Osteocyte (in vitro differentiated cells): ENCODE results near the gene EPHB1. TPM values are rescaled to one million over a fixed set of nuclear protein-coding genes. Genes with fewer than 3 reads are reported as not detected.

ENCODE experiments used
- DNase-seq: peaks from one replicate; pipeline ENCODE4 v3.0.0; 2021; ENCODE audit warnings: mixed read lengths; ENCODE audit not compliant: unreplicated experiment; ENCODE audit errors: extremely low spot score
- H3K27ac Mint-ChIP-seq: one replicate; pipeline ENCODE4 v1.8.0; 2021; ENCODE audit warnings: mild to moderate bottlenecking, mixed read lengths; ENCODE audit not compliant: unreplicated experiment
- H3K27me3 Mint-ChIP-seq: one replicate; pipeline ENCODE4 v1.8.0; 2021; ENCODE audit warnings: mixed read lengths; ENCODE audit not compliant: unreplicated experiment
- H3K36me3 Mint-ChIP-seq: one replicate; pipeline ENCODE4 v1.8.0; 2021; ENCODE audit warnings: mixed read lengths; ENCODE audit not compliant: unreplicated experiment
- H3K4me1 Mint-ChIP-seq: one replicate; pipeline ENCODE4 v1.8.0; 2021; ENCODE audit warnings: mixed read lengths; ENCODE audit not compliant: unreplicated experiment
- H3K4me3 Mint-ChIP-seq: one replicate; pipeline ENCODE4 v1.8.0; 2021; ENCODE audit warnings: mild to moderate bottlenecking, moderate library complexity, mixed read lengths; ENCODE audit not compliant: unreplicated experiment
- H3K9me3 Mint-ChIP-seq: one replicate; pipeline ENCODE4 v1.8.0; 2021; ENCODE audit warnings: mixed read lengths; ENCODE audit not compliant: unreplicated experiment
- CTCF ChIP-seq: fragments of 200-600 bp; sonication (generic); IDR thresholded peaks from 2 replicates; pipeline ENCODE4 v1.5.0; 2021; ENCODE audit warnings: antibody characterized with exemption, mild to moderate bottlenecking, moderate library complexity
- total RNA-seq: library from RNA; stranded (reverse); gene quantifications from 2 replicates; pipeline ENCODE4 v1.2.1, GENCODE V29; 2021

Gene EPHB1
- total RNA-seq, 1 donor from 2014 or later = 0.75 TPM

- H3K36me3 Mint-ChIP-seq = no peaks in the 10 kb centered on the region
- TF ChIP-seq CTCF = no peak
- DNase-seq = no peak
- no peaks in the 10 kb centered on the region for H3K27me3 Mint-ChIP-seq
- H3K9me3 Mint-ChIP-seq = no peaks in the 10 kb centered on the region
- no peak overlapping the region for H3K4me3 Mint-ChIP-seq
- H3K4me1 Mint-ChIP-seq = no peaks in the 10 kb centered on the region
- no peak overlapping the region for H3K27ac Mint-ChIP-seq
Observed at GRCh38 chr3:135138776-135139175, 343.7 kb downstream of the EPHB1 start.

- TF ChIP-seq CTCF = no peak
Observed at GRCh38 chr3:135140591-135140990, 345.5 kb downstream of the EPHB1 start.

GRCh38 chr3:135141160-135141559 is 346.1 kb downstream of the EPHB1 start:
- H3K4me1 Mint-ChIP-seq = no peaks in the 10 kb centered on the region
- DNase-seq = no peak
- no peak overlapping the region for H3K27ac Mint-ChIP-seq
- H3K4me3 Mint-ChIP-seq = no peak overlapping the region
- H3K27me3 Mint-ChIP-seq = no peaks in the 10 kb centered on the region
- no peak for TF ChIP-seq CTCF
- H3K36me3 Mint-ChIP-seq = no peaks in the 10 kb centered on the region
- no peaks in the 10 kb centered on the region for H3K9me3 Mint-ChIP-seq

More at GRCh38 chr3:135140591-135140990, 345.5 kb downstream of the EPHB1 start:
- Mint-ChIP-seq H3K27ac (no peak overlapping the region), H3K36me3 (no peaks in the 10 kb centered on the region), H3K27me3 (no peaks in the 10 kb centered on the region), H3K9me3 (no peaks in the 10 kb centered on the region), H3K4me1 (no peaks in the 10 kb centered on the region), H3K4me3 (no peak overlapping the region)
- no peak for DNase-seq

- Mint-ChIP-seq H3K4me3 (no peak overlapping the region), H3K36me3 (no peaks in the 10 kb centered on the region), H3K27me3 (no peaks in the 10 kb centered on the region), H3K27ac (no peak overlapping the region), H3K9me3 (no peaks in the 10 kb centered on the region), H3K4me1 (no peaks in the 10 kb centered on the region)
- TF ChIP-seq CTCF = no peak
- no peak for DNase-seq
Observed at GRCh38 chr3:135141672-135142071, 346.6 kb downstream of the EPHB1 start.

- DNase-seq = no peak
- Mint-ChIP-seq H3K27ac (no peak overlapping the region), H3K9me3 (no peaks in the 10 kb centered on the region), H3K4me1 (no peaks in the 10 kb centered on the region), H3K36me3 (no peaks in the 10 kb centered on the region), H3K4me3 (no peak overlapping the region), H3K27me3 (no peaks in the 10 kb centered on the region)
- no peak for TF ChIP-seq CTCF
Observed at GRCh38 chr3:135142530-135142929, 347.5 kb downstream of the EPHB1 start.
